Activated naive CD4-positive, alpha-beta T cell (primary cell): ENCODE measurements around the gene PANX2.

Experiments used
- DNase-seq, 4 experiments: peaks; one replicate each; lab custom pipeline; 2025; lab: John Stamatoyannopoulos, UW

PANX2 gene

DNA sequence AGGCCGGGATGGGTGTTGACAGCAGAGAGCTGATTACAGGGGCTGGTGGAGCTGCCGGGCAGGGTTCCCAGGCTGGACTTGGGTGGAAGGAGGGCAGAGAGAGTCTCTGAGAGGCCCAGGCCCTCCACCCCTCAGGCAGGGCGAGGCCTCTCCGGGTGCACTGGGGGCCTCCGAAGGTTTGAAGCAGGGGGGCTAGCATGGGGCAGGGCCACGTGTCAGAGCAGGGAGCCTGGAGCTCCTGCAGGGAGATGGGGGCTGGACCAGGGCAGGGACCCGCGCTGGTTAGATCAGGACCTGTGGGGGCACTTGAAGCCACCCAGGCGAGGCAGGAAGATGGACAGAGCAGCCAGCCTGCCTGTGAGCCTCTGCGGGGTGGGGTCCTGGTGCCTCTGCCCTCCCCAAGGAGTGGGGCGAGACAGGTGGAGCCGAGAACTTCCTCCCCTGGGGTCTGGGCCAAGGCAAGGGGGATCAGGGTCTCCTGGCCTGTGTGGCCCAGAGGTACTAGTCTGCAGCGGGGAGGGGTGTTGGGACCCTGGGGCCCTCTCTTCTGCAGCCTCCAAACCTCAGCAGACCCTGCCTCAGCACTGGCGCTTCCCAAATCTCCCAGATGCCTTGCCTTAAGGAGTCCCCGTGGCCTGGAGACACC is 911 bp downstream of the PANX2 start:
- no peak for DNase-seq

- no peak for DNase-seq
These were observed 1.5 kb downstream of the PANX2 start for GRCh38 chr22:50171965-50172421.

DNA sequence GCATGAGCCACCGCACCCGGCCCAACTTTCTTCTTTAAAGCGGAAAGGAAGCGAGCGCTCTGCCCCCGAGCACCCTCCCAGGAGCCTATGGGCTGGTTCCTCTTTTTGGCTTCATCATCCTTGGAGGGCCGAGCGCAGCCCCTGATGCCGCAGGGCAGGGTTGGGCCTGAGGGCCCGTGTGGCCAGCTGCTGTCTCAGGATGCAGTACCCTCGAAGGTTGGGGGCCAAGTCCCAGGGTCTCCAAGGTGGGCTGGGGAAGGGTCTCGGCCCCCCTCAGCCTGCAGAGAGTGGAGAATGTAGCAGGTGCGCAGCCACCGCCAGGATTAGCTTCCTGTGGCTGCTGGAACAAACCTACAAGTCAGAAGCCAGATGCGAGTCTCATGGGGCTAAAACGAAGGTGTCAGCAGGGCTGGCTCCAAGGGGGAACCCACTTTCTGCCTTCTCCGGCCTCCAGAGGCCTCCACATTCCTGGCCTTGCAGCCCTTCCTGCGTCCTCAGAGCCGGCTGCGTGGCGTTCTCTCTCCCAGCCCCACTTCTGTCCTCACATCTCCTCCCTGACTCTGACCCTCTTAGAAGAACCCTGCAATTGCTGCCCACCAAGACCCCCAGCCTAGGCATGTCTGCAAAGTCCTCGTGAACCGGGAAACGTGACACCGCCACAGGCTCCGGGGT is 2.9 kb downstream of the PANX2 start:
- DNase-seq, result no peak

DNA sequence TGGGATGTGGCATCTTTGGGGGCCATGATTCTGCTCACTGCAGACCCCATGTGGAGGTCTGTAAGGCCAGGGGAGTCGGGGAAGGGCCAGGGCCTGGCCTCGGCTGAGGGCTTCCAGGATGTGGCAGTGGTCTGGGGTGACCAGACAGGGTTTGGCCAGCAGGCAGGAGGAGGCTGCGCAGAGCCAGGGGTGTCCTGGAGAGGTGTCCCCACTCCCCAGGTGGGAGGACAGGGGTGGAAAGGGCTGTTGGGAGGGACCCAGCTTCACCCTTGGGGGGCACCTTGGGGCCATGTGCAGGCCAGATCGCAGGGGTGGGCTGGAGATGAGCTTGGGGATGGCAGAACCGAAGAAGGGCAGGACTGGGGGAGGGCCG is 3.4 kb downstream of the PANX2 start:
- no peak for DNase-seq

- DNase-seq, result no peak
These were observed 4.1 kb downstream of the PANX2 start for GRCh38 chr22:50174382-50175190.

DNA sequence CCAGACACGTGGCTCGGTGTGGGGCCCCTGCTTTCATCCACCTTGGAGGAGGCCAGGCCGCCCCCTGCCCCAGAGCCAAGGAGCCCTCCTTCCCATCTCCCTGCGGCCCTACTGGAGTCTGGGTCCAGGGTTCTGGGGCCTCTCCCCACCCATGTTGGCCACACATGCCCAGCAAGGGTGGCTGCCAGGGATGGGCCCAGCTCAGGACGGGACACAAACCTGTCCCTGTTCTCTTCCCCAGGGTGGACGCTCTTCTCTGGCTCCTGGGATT is 4.6 kb downstream of the PANX2 start:
- no peak for DNase-seq

- no peak for DNase-seq
These were observed 5.7 kb downstream of the PANX2 start for GRCh38 chr22:50175921-50176849.

DNA sequence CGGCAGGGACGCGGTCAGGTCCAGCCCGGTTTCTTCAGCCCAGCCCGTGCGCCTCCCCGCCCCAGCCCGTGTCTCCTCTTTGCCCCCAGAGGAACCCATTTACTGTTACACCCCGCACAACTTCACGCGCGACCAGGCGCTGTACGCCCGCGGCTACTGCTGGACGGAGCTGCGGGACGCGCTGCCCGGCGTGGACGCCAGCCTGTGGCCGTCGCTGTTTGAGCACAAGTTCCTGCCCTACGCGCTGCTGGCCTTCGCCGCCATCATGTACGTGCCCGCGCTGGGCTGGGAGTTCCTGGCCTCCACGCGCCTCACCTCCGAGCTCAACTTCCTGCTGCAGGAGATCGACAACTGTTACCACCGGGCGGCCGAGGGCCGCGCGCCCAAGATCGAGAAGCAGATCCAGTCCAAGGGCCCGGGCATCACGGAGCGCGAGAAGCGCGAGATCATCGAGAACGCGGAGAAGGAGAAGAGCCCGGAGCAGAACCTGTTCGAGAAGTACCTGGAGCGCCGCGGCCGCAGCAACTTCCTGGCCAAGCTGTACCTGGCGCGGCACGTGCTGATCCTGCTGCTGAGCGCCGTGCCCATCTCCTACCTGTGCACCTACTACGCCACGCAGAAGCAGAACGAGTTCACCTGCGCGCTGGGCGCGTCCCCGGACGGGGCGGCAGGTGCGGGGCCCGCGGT is 6.5 kb downstream of the PANX2 start:
- DNase-seq, result no peak

DNA sequence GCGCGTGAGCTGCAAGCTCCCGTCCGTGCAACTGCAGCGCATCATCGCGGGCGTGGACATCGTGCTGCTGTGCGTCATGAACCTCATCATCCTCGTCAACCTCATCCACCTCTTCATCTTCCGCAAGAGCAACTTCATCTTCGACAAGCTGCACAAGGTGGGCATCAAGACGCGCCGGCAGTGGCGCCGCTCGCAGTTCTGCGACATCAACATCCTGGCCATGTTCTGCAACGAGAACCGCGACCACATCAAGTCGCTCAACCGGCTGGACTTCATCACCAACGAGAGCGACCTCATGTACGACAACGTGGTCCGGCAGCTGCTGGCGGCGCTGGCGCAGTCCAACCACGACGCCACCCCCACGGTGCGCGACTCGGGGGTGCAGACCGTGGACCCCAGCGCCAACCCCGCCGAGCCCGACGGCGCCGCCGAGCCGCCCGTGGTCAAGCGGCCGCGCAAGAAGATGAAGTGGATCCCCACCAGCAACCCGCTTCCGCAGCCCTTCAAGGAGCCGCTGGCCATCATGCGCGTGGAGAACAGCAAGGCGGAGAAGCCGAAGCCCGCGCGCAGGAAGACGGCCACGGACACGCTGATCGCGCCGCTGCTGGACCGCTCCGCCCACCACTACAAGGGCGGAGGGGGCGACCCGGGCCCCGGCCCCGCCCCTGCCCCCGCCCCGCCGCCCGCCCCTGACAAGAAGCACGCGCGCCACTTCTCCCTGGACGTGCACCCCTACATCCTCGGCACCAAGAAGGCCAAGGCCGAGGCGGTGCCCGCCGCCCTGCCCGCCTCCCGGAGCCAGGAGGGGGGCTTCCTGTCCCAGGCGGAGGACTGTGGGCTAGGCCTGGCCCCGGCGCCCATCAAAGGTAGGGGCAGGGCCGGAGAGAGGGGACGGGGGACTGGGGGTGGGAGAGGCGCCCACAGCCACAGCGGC is 7.3 kb downstream of the PANX2 start:
- no peak for DNase-seq

DNA sequence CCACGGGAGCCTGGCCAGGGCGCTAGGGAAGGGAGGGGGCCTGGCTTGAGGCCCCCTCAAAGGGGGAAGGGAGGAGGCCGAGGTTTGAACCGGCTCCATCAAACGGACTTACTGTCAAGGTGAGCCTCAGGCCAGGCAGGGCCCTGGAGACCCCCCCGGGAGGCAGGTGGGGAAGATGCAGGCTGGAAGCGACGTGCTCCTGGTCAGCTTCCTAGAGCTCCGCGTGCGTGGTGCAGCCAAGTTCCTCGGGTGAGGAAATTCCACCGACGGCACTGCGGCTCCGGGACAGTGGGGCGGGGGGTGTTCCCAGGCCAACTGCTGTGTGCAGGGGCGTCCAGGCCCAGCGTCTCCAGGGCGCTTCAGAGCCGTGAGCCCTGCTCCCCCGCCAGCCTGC is 7.9 kb downstream of the PANX2 start:
- DNase-seq, result no peak

DNA sequence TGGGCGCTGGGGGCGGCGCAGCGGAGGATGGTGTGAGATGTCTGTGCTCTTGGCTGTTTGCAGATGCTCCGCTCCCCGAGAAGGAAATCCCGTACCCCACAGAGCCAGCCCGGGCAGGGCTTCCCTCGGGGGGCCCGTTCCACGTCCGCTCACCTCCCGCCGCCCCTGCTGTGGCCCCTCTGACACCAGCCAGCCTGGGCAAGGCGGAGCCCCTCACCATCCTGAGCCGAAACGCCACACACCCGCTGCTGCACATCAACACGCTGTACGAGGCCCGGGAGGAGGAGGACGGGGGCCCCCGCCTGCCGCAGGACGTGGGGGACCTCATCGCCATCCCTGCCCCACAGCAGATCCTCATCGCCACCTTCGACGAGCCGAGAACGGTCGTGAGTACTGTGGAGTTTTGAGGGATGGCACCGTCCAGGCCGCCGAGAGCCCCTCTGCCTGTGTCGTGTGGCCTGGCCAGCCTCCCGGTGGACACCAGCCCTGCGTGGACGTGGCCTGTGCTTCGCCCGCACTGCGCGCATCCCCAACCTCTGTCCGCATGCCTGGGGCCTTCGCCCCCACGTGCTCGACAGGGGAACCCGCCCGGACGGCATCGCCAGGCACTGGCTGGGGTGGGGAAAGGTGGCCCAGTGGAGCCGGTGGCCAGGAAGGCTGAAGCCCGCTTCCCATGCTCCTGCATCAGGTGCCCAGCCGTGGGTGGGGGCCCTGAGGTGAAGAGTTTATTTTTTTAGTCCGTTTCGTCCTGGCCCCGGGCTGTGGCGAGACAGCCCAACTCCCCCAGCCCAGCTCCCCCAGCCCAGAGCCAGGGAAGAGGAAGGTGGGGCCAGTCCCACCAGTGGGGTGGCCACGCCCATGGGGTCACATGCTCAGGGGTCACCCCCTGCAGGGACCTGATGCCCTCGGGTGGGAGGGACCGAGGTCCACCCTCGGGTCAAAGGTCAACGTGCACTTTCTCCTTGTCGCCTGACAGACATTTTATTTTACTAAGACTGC is 8.6 kb downstream of the PANX2 start:
- no peak for DNase-seq

- DNase-seq, result no peak
These were observed 9.6 kb downstream of the PANX2 start for GRCh38 chr22:50179937-50180726.

DNA sequence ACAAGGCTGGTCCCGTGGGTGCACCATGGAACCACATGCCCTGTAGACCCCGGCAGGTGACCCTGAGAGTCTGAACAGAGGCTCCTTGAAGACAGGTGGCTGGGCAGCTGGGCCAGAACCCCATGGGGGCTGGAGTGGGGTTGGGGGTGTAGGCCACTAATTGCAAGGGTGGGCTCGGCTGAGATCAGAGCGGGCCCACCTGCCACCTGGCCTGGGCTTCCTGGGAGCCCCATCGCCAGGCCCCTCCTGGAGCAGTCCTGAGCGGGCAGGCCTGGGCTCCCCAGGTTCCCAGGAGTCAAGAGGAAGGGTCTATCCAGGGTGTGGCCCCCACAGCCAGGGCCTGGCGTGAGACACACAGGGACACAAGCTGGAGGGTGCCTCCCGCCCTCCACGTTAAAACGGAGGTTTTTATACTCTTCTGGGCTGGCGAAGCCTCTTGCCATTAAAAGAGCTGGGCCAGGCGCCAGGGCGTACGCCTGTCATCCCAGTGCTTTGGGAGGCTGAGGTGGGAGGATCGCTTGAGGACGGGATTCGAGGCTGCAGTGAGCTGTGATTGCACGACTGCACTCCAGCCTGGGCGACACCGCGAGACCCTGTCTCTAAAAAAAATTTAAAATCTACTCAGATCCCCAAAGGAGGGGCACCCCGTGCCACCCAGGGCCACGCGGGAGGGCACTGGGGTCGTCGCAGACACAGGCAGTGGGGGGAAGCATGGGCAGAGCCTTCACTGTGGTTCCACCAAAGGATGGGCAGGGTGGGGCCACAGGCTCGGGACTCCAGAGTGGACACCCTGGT is 10.4 kb downstream of the PANX2 start:
- no peak for DNase-seq

- no peak for DNase-seq
These were observed 11.9 kb downstream of the PANX2 start for GRCh38 chr22:50182176-50183081.

- no peak for DNase-seq
These were observed 12.8 kb downstream of the PANX2 start for GRCh38 chr22:50183141-50183971.
